ENCODE data around the gene LRRC8E.

GRCh38 chr19:7846155-7846646 lies 42.1 kb upstream of the LRRC8E start:
- no peak for TF ChIP-seq CTCF (IDR thresholded peaks at IDR 0.05)
- no peak for TF ChIP-seq EP300 (IDR thresholded peaks at IDR 0.05)
- no peak for TF ChIP-seq POLR2AphosphoS5 (IDR thresholded peaks at IDR 0.05)

Measured in gastroesophageal sphincter (tissue), 3 donors.